ENCODE data around the gene ACIN1. TPM values are rescaled to one million over a fixed set of nuclear protein-coding genes. Genes with fewer than 3 reads are reported as not detected.

Gene ACIN1
- total and polyA plus RNA-seq, 10 of the 15 experiments (the other 5 are each of a cell fraction or from before 2014, with no cell fraction given): 4.3 to 148 (median 93.4) TPM

- H3K36me3 ChIP-seq (ENCODE audit: control insufficient read depth in 2 of 2, insufficient read depth in 2 of 2, low read length in 1 of 2): no peaks in the 10 kb centered on the region
Measured at GRCh38 chr14:23047751-23048693, 46.9 kb downstream of the ACIN1 start.

DNA sequence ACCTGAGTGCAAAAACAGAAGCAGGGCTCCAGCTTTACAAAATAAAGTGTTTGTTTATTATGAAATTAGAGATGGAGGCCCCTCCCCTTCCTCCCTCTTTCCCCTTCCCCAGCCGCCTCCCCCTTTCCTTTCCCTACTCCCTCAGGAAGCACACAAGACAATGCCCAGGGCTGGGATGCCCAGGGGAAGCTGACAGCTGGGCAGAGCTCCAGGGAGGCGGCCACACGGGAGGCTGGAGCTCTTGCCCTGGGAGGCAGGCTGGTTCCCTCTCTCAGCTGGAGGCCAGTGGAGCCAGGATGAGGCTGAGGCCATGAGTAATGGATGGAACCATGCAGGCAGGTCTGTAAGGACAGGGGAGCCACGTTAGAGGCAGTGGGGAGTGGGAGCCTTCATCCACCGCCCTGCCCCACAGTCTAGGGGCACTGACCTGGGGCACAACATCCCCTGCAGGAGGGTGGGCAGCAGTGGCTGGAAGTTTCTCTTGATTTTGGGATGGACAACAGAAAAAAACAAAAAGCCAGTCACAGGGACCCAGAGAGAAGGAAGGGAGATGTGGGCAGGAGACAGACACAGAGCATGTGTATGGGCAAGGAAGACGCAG is 47.8 kb downstream of the ACIN1 start:
- RAD21 ChIA-PET (ENCODE audit: unreplicated experiment): interaction anchor here (1.4 kb wide), 1 partner anchor 61 kb away, joined by 3 read pairs; no protein-coding TSS in a partner anchor
- H3K27me3 ChIP-seq (replicated peaks in 1 of 2; ENCODE audit: control insufficient read depth in 2 of 2, insufficient read depth in 2 of 2, low read length in 1 of 2): no peaks in the 10 kb centered on the region; a peak in 2 of 4 replicates
- intact Hi-C loops (cut with micrococcal nuclease; ENCODE audit: unreplicated experiment): no loop called here

More at GRCh38 chr14:23047751-23048693, 46.9 kb downstream of the ACIN1 start:
- Histone ChIP-seq H2AFZ (ENCODE audit: control insufficient read depth, low read depth, low read length) (no peak overlapping the region), H3K4me2 (ENCODE audit: control insufficient read depth, insufficient read depth) (no peak overlapping the region), H3K9me3 (replicated peaks; ENCODE audit: control insufficient read depth, insufficient read depth, low read length) (no peaks in the 10 kb centered on the region), H3K27me3 (replicated peaks in 1 of 2; ENCODE audit: control insufficient read depth in 2 of 2, insufficient read depth in 2 of 2, low read length in 1 of 2) (no peaks in the 10 kb centered on the region; a peak in 2 of 4 replicates), H3K27ac (ENCODE audit: control insufficient read depth, insufficient read depth) (no peak overlapping the region), H3K9ac (ENCODE audit: control insufficient read depth, insufficient read depth, low read length) (no peak overlapping the region), H3K4me1 (ENCODE audit: control insufficient read depth, insufficient read depth, low read length) (no peaks in the 10 kb centered on the region), H3K4me3 (no peak overlapping the region), H4K20me1 (ENCODE audit: control insufficient read depth, insufficient read depth) (no peaks in the 10 kb centered on the region), H3K79me2 (ENCODE audit: control insufficient read depth, insufficient read depth, low read length) (no peaks in the 10 kb centered on the region)
- in situ Hi-C loops (cut with MboI) (no loop called here), intact Hi-C loops (cut with micrococcal nuclease; ENCODE audit: unreplicated experiment) (no loop called here)
- WGBS (ENCODE audit: insufficient coverage, insufficient replicate concordance, low lambda C conversion rate, missing lambda C conversion rate): 77% methylated on average over 31 of the region's 85 CpGs
- POLR2A ChIA-PET: interaction anchor here (0.5 kb wide), 1 partner anchor 145 kb away, joined by 4 read pairs; no protein-coding TSS in a partner anchor
- DNase-seq (ENCODE audit: low read depth, low spot score): no peak
- no TSS peak for BruUV-seq (replicated peaks)
- FAIRE-seq: no peak
- RAD21 ChIA-PET (ENCODE audit: unreplicated experiment): no interaction called here
- no peak for TF ChIP-seq SMAD5 (IDR thresholded peaks at IDR 0.05; ENCODE audit: low read depth)
- CTCF ChIA-PET: interaction anchor here (1.2 to 18.3 kb wide), 2 partner anchors 10 to 55 kb away, joined by 3 to 853 read pairs; partner anchors contain the start of genes AJUBA and CDH24
- SMC1A ChIA-PET (ENCODE audit: uncharacterized antibody, unreplicated experiment): interaction anchor here (1.8 kb wide), 1 partner anchor 53 kb away, joined by 5 read pairs; no protein-coding TSS in a partner anchor
- no peak for ATAC-seq

More for the DNA sequence above, 47.8 kb downstream of the ACIN1 start:
- H3K4me2 ChIP-seq (ENCODE audit: control insufficient read depth, insufficient read depth): no peak overlapping the region
- ATAC-seq: no peak
- no peak overlapping the region for H2AFZ ChIP-seq (ENCODE audit: control insufficient read depth, low read depth, low read length)
- SMC1A ChIA-PET (ENCODE audit: uncharacterized antibody, unreplicated experiment): no interaction called here
- FAIRE-seq: no peak
- H3K9ac ChIP-seq (ENCODE audit: control insufficient read depth, insufficient read depth, low read length): no peak overlapping the region
- H3K4me1 ChIP-seq (ENCODE audit: control insufficient read depth, insufficient read depth, low read length): no peaks in the 10 kb centered on the region
- no peak overlapping the region for H3K4me3 ChIP-seq
- POLR2A ChIA-PET: interaction anchor here (0.5 kb wide), 1 partner anchor 144 kb away, joined by 4 read pairs; no protein-coding TSS in a partner anchor
- CTCF ChIA-PET: interaction anchor here (0.8 to 18.3 kb wide), 5 partner anchors 11 to 174 kb away, joined by 3 to 853 read pairs (median 4); partner anchors contain the start of genes AJUBA and CDH24
- no TSS peak for BruUV-seq (replicated peaks)
- no peaks in the 10 kb centered on the region for H4K20me1 ChIP-seq (ENCODE audit: control insufficient read depth, insufficient read depth)
- TF ChIP-seq SIX5 (IDR thresholded peaks at IDR 0.05; ENCODE audit: low read depth, low read length, severe bottlenecking): no peak
- no peak for TF ChIP-seq CHD2 (IDR thresholded peaks at IDR 0.05; ENCODE audit: borderline replicate concordance, low read depth, low read length)
- TF ChIP-seq RELB (IDR thresholded peaks at IDR 0.05; ENCODE audit: low read depth): no peak
- no peak for TF ChIP-seq MXI1 (IDR thresholded peaks at IDR 0.05; ENCODE audit: low read depth, low read length)
- H3K79me2 ChIP-seq (ENCODE audit: control insufficient read depth, insufficient read depth, low read length): no peaks in the 10 kb centered on the region
- in situ Hi-C loops (cut with MboI): no loop called here
- DNase-seq (ENCODE audit: low read depth, low spot score): no peak
- no peaks in the 10 kb centered on the region for H3K9me3 ChIP-seq (replicated peaks; ENCODE audit: control insufficient read depth, insufficient read depth, low read length)
- WGBS (ENCODE audit: insufficient coverage, insufficient replicate concordance, low lambda C conversion rate, missing lambda C conversion rate): 44% methylated on average over 6 of the region's 6 CpGs
- no peaks in the 10 kb centered on the region for H3K36me3 ChIP-seq (ENCODE audit: control insufficient read depth in 2 of 2, insufficient read depth in 2 of 2, low read length in 1 of 2)
- no peak overlapping the region for H3K27ac ChIP-seq (ENCODE audit: control insufficient read depth, insufficient read depth)

All from GM12878 (cell line).